NK-92 treated with Interleukin-12 subunit alpha and Interleukin-12 subunit beta, amount 100 ng/mL, for 24 hours (cell line): ENCODE data around the gene CYP2C18.
"Not testable (repeated sequence)": the region's sequence is repeated elsewhere in the genome, so short reads cannot be mapped to it uniquely, and the experiment has no call there.

ENCODE experiments used
- DNase-seq: peaks from one replicate; lab custom pipeline; 2025; lab: John Stamatoyannopoulos, UW

CYP2C18 gene

GRCh38 chr10:94747137-94747536, 63.6 kb downstream of the CYP2C18 start:
- DNase-seq, result no peak

- no peak for DNase-seq
These were observed 64.3 kb downstream of the CYP2C18 start for GRCh38 chr10:94747838-94748237.

- no peak for DNase-seq
These were observed 74.4 kb downstream of the CYP2C18 start for GRCh38 chr10:94757916-94758315.

DNA sequence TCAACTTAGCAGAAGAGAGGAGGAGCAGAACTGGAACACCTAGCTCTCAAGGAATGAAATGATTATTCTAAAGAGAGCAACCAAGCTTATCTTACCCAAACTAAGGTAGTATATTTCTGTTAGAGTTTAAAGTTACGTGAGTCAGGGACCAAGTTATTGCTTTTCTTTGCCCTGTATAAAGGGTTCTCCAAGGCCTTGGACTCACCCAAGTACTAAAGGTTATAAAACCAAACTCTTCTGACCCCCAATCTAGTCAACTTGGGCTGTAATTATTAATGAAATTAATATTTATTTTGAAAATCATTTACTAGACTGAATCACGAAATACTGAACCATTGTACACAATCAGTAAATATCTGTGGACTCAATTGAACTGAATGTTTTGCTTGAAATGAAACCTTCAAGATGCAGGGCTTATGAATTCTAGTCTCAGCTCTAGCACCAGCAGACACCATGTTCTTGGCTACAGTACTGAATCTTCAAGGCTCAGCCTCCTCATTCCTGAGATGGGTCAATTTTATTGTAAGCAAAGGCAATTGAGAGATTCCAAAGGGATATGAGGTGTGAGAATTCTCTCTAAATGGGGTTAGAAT, 77.2 kb downstream of the CYP2C18 start:
- no peak for DNase-seq

DNA sequence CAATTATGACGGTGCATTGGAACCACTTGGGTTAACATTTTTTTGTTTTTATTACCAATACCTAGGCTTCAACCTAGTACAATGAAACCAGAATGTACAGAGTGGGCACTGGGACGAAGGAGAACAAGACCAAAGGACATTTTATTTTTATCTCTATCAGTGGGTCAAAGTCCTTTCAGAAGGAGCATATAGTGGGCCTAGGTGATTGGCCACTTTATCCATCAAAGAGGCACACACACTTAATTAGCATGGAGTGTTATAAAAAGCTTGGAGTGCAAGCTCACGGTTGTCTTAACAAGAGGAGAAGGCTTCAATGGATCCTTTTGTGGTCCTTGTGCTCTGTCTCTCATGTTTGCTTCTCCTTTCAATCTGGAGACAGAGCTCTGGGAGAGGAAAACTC, 78.9 kb downstream of the CYP2C18 start, which contains the start of gene CYP2C19:
CYP2C19 (plus strand) TSS at position 289 of the 400 bp plus-strand sequence; CDS start at position 314, 25 bp downstream.
- no peak for DNase-seq

GRCh38 chr10:94775425-94775824, 91.9 kb downstream of the CYP2C18 start:
- not testable (repeated sequence) for DNase-seq

DNA sequence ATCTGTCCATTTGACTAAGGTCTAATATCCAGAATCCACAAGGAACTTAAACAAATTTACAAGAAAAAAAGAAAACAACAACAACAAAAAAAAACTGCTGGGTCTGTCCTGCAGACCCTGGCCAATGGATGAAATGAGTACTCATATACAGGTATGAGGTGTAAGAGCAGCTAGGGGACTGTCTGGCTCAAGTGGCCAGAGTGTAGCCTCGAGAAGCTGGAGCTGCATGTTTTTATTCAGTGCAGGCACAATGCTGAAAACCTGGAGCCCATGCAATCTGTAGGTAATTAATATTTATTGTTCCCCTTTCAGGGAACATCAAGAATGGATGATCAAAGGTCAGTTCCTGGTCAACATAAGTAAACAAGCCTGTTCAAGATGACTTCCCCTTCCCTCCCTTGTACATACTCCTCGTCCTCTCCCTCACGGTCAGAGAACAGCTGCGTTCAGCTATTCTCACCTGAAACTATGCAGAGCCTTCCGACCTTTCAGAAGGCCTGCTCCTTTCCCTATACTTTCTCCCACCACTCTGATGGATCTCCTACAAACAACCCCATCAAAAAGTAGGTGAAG, 94.4 kb downstream of the CYP2C18 start:
- DNase-seq, result no peak

GRCh38 chr10:94780844-94781243, 97.3 kb downstream of the CYP2C18 start:
- DNase-seq, result no peak

DNA sequence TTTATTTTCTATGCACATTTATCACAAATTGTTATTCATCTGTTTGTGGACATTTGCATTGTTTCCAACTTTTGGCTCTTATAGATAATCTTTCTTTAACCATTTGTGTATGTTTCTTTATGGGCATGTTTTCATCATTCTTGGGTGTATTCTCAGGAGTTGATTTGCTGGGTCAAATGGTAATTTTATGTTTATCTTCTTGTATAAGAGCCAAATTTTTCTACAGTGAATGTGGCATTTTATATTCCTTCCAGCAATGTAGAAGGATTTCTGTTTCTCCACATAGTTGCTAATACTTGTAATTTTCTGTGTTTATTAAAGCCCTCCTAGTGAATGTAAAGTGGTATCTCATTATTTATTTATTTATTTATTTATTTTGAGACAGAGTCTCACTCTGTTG, 100.7 kb downstream of the CYP2C18 start:
- DNase-seq, result no peak

- no peak for DNase-seq
These were observed 101.7 kb downstream of the CYP2C18 start for GRCh38 chr10:94785211-94785610.
